ENCODE data around the gene RASL11B.
"Not testable (repeated sequence)": the region's sequence is repeated elsewhere in the genome, so short reads cannot be mapped to it uniquely, and the experiment has no call there.

The RASL11B gene, protein sequence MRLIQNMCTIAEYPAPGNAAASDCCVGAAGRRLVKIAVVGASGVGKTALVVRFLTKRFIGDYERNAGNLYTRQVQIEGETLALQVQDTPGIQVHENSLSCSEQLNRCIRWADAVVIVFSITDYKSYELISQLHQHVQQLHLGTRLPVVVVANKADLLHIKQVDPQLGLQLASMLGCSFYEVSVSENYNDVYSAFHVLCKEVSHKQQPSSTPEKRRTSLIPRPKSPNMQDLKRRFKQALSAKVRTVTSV

DNA sequence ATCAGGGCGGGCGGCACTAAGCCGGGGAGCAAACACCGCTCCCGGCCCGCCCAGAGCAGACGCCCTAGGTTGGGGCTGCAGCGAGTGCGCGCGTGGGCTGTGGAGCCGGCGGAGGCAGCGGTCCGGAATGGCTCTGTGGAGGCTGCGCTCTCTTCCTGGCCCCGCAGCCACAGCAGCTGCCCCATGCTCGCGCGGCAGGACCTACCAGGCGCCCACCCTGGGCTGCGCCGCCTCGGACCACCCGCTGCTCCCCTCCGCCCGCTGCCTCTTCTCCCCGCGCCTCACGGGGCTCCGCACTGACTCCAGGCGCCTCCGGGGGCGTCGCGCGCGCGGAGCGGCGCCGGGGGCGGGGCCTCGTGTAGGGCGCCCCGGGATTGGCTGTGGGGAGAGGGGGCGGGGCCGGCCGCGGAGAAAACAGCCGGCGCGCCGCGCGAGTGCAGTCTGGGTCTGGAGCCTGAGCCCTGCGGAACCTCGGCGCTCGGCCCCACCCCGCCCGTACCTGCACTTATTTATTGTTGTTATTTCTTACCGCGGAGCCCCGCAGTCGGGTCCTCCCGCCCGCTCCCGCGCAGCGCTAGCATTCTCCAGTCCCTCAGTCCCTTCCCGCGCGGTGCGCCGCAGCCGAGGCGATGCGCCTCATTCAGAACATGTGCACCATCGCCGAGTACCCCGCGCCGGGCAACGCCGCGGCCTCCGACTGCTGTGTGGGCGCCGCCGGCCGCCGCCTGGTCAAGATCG is at the start of gene RASL11B:
TSS of gene RASL11B (plus strand) at position 439 of the 738 bp plus-strand sequence. CDS start at position 630, 191 bp downstream.
- peak; percentile 90 for DNase-seq

- no peak for DNase-seq
Observed at GRCh38 chr4:52813546-52813945, 48.6 kb upstream of the RASL11B start.

DNA sequence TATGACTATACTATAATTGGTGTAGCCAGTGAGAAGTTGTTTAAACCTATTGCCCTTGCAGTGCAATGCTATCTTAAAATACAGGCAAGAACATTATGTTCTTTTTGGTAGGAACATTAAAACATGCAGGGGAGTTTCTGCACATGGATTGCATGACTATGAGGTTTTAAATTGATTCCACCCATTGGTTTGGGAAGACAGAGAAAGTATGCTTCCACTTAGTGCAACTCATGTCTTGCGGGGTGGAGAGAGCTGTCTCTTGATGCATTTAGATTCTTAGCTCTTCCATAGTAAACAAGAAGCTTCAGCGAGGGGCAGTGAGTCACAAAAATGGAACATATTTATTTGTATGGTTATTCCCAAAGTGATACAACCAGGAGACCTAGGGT is 39.5 kb upstream of the RASL11B start:
- no peak for DNase-seq

- peak; percentile 71 for DNase-seq
Observed at GRCh38 chr4:52822972-52823701, 39.0 kb upstream of the RASL11B start.

DNA sequence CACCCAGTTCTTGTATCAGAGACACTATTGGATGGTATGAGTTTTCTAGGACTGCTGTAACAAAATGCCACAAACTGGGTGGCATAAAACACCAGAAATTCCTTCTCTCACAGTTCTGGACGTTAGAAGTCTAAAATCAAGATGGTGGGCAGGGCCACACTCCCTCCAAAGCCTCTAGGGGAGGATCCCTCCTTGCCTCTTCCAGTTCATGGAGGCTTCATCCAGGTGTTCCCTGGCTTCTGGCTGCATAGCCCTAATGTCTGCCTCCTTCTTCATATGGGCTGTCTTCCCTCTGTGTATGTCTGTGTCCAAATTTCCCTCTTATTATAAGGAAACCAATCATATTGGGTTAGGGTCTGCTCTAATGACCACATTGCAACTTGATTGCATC is 38.4 kb upstream of the RASL11B start:
- no peak for DNase-seq

DNA sequence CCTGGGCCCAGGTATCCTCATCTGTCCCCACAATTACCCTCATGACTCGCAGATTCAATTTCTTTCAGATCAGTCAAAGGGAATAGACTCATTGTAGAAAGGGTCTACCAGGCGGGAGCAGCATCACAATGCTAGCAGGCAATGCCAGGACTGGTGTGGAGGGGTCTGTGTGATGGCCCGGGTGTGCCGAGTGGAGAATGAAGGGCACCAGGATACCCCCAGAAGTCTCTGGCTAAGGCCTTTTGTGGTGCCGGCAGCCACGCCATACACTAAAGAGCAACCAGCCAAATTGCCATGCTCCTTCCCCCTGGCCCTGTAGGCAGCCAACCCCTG is 37.9 kb upstream of the RASL11B start:
- no peak for DNase-seq

DNA sequence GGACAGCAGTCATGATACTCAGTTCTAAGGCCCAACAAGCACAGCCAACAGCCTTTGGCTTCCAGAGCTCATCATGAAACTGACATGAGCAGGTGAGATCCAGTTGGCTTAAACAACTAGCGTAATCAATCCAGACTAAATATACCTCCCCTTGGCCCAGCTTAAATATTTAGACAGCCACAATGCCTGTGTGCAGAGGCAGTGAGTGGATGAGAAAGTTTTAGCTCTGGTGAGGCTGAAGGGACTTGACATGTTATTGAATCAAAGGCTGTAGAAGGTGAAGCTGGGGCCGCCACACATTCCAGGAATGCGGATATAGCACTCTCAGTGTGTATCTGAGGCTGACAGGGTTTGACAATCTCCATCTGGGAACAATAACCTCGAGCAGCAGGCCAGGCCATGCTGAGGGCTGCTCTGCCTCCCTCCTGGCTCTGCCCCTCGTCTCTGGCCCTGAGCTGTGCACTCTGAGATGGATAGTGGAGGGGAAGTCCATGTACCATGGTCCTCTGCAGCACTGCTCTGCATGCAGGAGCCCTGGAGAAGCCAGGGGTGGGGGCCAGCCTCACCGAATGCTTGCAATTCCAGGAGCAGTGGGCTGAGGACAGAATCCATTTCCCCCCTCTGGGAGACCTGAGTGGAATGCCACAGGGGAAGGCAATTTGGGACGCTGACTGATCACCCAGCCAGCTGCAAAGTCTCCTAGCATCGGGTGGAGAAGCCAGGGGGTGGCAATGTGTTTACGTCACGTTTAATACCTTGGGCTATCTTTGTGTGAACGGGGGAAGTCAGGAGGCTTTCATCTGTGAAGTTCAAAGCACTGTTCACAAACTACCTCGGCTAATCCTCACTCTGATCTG is 37.3 kb upstream of the RASL11B start:
- no peak for DNase-seq

- DNase-seq, result no peak
Observed at GRCh38 chr4:52825460-52826090, 36.5 kb upstream of the RASL11B start.

GRCh38 chr4:52833941-52834525 is 28.1 kb upstream of the RASL11B start:
- no peak for DNase-seq

DNA sequence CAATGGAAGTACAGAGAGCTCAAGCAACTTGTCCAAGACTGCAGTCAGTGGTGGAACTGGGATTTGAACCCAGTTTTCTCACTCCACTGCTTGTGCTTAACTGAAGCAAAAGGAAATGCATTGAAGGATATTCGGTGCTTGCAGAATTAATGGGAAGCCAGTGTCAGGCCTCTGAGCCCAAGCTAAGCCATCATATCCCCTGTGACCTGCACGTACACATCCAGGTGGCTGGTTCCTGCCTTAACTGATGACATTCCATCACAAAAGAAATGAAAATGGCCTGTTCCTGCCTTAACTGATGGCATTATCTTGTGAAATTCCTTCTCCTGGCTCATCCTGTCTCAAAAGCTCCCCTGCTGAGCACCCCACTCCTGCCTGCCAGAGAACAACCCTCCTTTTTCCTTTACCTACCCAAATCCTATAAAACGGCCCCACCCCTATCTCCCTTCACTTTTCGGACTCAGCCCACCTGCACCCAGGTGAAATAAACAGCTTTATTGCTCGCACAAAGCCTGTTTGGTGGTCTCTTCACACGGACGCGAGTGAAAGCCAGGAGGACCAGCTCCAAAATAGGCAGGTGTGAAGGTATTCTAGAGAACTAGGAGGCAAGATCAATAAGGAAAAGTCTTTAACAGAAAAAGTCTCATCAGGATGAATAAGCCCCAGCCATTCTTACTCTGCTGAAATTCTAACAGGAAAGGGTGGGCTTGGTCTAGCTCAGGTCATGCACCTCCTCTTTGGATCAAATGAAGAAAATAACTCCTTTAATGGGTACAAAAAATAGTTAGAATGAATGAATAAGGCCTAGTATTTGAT is 27.3 kb upstream of the RASL11B start:
- DNase-seq, result not testable (repeated sequence)

DNA sequence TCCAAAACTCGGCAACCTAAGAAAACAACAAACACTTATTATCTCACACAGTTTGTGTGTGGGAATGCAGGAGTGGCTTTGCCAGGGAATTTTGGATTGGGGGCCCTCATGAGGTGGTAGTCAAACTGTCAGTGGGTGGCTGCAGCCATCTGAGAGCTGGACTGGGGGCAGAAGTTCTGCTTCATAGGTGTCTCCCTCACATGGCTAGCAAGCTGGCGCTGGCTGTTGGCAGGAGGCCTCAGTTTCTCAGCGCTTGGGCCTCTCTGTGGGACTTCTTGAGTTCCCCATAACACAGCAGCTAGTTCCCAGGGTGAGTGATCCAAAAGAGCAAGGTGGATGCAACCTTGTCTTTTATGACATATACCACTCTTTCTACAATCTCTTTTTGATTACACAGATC is 26.0 kb upstream of the RASL11B start:
- DNase-seq, result no peak

- no peak for DNase-seq
Observed at GRCh38 chr4:52836678-52837077, 25.4 kb upstream of the RASL11B start.

GRCh38 chr4:52837716-52838558 is 24.2 kb upstream of the RASL11B start:
- no peak for DNase-seq

DNA sequence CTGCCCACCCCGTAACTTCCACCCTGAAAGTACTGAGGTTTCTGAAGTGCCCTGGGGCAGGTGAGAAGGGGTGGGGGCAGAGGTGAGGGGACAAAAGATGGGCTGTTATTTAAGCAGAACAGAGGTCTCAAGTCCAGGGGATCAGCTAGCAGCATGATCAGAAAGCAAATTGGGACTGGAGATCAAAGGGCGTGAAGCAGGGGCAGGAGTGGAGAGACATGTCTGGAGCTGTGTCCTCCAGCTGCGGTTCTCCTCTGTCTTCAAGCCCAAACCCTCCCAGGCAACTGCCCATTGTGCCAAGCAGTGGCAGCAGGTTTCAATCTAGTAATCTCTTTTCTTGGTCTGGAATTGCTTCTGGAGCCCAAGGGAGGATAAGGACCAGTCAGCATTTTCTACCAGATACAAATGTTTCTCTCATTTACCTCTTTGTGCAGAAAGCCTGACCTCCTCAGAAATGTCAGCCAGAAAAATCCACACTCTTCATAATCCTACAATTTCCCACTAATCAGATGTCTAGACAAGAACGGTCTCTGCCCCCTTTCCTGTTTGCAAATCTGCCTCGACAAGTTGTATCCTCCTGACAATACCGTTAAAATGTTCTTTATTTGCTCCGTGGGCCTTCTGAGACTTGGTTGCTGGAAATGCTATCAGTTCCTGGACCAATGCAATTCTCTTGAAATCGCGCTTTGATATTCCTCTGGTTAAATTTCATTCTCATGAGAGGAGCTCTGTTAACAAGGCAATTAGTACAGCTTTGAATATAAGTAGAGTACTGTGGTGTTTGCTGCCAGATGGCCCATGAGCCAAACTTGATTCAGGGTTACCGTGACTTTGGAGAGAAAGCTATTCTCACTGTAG is 23.2 kb upstream of the RASL11B start:
- DNase-seq, result no peak

GRCh38 chr4:52840531-52841370 is 21.4 kb upstream of the RASL11B start:
- DNase-seq, result no peak

GRCh38 chr4:52841682-52842456 is 20.2 kb upstream of the RASL11B start:
- no peak for DNase-seq

- DNase-seq, result no peak
Observed at GRCh38 chr4:52842792-52843191, 19.3 kb upstream of the RASL11B start.

- no peak for DNase-seq
Observed at GRCh38 chr4:52843351-52843750, 18.8 kb upstream of the RASL11B start.

All from activated CD4-positive, alpha-beta T cell treated with anti-CD3 and anti-CD28 coated beads, Interleukin-2, Interleukin-6, amounts not matched to agents 100 ng/mL and 50 ng/mL, durations not matched to agents 16 hours and 8 hours (primary cell).